Left lobe of liver (tissue), 2 donors: Measurements from ENCODE around the gene PAPLN. TPM values are rescaled to one million over a fixed set of nuclear protein-coding genes. Genes with fewer than 3 reads are reported as not detected.
A peak's percentile ranks its signal among the peaks of the same experiment; 100 is the strongest.
"Not testable (repeated sequence)": the region's sequence is repeated elsewhere in the genome, so short reads cannot be mapped to it uniquely, and the experiment has no call there.

Experiments
- ATAC-seq: fragments of 200-7000 bp; cut with Tn5 transposase; one replicate; pipeline ENCODE4 v1.9.1; 2020; ENCODE audit warnings: mild to moderate bottlenecking, moderate library complexity
- DNase-seq: peaks from one replicate; pipeline ENCODE4 v3.0.0-alpha.2; 2020; ENCODE audit warnings: low spot score
- total RNA-seq: library from RNA; stranded (reverse); gene quantifications from one replicate; pipeline ENCODE4 v1.2.1, GENCODE V29; 2021
- donor health status: DM: no; HTN: no; CAD: no; lungs with moderate emphysema.
- donor health status: DM: no; HTN: yes; CAD: no.

PAPLN gene, protein sequence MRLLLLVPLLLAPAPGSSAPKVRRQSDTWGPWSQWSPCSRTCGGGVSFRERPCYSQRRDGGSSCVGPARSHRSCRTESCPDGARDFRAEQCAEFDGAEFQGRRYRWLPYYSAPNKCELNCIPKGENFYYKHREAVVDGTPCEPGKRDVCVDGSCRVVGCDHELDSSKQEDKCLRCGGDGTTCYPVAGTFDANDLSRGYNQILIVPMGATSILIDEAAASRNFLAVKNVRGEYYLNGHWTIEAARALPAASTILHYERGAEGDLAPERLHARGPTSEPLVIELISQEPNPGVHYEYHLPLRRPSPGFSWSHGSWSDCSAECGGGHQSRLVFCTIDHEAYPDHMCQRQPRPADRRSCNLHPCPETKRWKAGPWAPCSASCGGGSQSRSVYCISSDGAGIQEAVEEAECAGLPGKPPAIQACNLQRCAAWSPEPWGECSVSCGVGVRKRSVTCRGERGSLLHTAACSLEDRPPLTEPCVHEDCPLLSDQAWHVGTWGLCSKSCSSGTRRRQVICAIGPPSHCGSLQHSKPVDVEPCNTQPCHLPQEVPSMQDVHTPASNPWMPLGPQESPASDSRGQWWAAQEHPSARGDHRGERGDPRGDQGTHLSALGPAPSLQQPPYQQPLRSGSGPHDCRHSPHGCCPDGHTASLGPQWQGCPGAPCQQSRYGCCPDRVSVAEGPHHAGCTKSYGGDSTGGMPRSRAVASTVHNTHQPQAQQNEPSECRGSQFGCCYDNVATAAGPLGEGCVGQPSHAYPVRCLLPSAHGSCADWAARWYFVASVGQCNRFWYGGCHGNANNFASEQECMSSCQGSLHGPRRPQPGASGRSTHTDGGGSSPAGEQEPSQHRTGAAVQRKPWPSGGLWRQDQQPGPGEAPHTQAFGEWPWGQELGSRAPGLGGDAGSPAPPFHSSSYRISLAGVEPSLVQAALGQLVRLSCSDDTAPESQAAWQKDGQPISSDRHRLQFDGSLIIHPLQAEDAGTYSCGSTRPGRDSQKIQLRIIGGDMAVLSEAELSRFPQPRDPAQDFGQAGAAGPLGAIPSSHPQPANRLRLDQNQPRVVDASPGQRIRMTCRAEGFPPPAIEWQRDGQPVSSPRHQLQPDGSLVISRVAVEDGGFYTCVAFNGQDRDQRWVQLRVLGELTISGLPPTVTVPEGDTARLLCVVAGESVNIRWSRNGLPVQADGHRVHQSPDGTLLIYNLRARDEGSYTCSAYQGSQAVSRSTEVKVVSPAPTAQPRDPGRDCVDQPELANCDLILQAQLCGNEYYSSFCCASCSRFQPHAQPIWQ
- 1.9 TPM for total RNA-seq

DNA sequence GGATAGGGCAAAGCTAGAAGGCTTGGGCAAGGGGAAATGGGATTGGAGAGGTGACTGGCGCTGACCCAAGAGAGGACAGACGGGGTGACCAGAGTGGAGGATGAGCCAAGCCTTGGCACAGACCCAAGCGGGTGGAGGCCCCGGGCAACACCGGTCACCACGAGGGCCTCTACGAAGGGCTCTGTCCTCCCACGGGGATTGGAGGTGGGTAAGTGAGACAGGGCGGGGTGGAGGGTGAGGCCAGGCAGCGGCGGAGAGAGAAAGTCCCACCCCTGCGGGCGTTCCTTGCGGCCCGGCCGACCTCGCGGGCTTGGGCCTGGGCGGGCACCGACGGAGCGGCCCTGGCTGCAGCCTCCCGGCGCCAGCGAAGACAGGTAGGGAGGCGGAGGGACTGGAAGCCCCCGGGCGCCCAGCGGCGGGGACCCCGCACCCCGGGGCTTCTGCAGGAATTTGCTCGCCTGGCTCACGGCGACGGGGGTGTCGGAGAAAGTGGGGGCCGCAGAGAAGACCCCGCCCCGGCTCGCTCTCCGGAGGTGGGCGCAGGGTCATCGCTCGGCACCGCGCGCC is at the start of gene PAPLN:
TSS of gene PAPLN (plus strand) at position 288 of the 567 bp plus-strand sequence. CDS start 2,273 bp downstream, outside the sequence.
- peak; percentile 58 for DNase-seq
- ATAC-seq = peak; percentile 57

DNA sequence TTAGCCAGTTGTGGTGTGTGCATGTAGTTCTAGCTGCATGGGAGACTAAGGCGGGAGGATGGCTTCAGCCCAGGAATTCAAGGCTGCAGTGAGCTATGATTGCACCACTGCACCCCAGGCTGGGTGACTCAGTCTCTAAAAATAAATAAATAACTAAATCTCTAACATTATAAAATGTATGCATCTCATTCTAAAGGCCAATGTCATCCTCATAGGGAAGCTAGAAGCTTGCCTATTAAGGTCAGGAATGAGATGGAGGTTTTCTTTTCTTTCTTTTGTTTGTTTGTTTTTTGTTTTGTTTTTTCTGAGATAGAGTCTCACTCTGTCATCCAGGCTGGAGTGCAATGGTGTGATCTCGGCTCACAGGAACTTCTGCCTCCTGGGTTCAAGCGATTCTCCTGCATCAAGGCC is 48.8 kb upstream of the PAPLN start:
- DNase-seq = no peak
- ATAC-seq = no peak

DNA sequence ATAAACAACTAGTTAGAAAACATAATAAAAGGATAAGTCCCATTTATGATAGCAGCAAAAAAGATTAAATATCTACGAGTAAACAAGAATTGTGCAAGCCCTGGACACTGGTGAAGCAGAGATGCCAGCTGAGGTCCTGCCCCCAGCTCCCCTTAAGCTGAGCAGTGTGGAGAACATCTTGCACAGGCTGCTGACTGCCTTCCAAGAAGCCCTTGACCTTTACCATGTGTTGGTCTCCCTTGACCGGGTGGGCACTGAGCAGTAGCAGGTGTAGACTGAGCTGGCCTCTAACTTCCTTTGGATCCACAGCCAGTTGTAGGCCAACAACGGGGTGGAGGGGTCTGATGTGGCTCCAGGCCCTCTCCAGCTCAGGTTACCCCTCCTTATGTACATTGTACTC is 47.7 kb upstream of the PAPLN start:
- ATAC-seq (no peak), DNase-seq (no peak)

DNA sequence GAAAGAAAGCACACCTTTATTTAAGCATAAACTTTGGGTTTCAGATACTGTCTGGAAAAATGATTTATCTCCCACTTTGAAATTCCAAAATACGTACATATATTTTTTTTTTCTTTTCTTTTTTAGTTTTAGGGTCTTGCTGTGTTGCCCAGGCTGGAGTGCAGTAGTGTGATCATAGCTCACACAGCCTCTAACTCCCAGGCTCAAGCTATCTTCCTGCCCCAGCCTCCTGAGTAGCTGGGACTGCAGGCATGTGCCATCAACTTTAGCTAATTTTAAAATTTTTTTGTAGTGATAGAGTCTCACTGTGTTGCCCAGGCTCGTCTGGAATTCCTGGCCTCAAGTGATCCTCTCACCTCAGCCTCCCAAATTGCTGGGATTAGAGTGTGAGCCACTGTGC is 45.9 kb upstream of the PAPLN start:
- ATAC-seq = no peak
- DNase-seq = no peak

DNA sequence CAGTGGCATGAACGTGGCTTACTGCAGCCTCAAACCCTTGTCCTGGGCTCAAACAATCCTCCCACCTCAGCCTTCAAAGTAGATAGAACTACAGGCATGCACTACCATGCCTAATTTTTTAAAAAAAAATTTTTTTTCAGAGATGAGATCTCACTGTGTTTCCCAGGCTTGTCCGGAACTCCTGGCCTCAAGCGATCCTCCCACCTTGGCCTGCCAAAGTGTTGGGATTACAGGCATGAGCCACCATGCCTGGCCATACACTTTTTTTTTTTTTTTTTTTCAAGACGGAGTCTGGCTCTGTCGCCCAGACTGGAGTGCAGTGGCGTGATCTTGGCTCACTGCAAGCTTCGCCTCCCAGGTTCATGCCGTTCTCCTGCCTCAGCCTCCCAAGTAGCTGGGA is 43.0 kb upstream of the PAPLN start:
- ATAC-seq, DNase-seq: not testable (repeated sequence)

DNA sequence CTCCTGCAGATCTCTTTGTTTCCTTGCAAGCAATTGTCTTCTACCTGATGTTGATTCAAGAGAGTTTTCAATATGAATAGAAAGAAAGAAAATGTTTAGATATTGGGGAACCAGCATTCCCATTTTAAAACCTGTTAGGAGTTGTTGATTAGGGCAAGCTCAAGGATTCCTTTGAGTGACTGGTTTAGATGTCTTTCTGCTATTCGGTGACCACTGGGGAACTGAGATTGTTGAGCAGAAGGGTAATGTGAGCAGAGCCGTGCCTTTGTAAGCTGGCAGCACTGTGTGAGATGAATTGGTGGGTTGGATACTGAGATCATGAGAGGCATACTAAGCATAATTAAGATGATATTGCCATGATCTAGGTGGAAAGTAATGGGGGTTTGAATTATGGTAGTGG is 39.1 kb upstream of the PAPLN start:
- no peak for DNase-seq
- no peak for ATAC-seq

DNA sequence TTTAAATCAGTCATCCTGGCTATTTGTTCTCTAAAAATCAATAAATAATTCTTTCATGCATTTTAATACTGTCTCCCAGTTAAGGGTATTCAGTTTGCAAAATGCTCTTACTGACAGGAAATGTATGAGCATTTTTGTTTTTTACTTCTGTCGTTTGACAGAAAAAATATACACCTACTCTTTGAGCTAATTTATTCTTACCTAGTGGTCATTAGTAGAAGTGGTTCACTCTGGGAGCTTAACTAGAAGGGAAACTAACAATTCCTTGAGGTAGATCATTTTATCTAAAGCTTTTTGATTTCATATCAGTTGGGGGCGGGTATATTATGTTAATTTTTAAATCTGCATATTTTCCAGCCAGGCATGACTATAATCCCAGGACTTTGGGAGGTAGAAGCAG is 33.8 kb upstream of the PAPLN start:
- DNase-seq (no peak), ATAC-seq (no peak)

DNA sequence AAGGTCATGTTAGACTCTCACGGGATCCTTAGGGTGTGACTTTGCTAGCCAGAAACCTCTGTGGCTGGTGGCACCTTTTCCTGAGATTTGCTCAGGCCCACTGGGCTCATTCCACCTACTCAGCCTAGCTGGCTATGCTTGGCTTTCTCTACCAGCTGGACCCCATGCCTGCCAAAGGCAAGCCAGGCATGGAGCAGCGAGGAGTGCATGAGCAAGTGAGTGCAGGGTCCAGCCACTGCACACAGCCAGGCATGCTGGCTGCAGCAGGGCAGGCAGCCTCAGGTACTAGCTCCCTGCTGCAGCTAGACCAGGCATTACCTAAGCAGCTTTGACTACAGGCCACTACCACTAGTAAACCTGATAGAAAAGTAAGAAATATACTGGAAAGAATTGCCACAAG is 29.7 kb upstream of the PAPLN start:
- ATAC-seq (no peak), DNase-seq (no peak)

DNA sequence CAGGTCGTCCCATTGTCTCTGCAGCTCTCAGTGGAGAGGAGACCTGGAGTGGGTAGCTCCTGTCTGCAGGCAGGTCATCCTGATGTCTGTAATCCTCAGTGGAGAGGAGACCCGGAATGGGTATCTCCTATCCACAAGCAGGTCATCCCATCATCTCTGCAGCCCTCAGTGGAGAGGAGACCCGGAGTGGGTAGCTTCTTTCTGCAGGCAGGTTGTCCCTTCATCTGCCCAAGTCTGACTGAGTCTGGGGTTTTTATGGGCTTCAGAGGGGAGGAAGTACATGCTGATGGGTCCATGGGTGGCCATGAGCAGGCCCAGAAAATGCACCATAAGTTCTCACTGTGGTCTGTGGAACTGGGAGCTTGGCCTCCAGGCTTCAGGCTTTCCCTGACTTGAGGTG is 28.9 kb upstream of the PAPLN start:
- no peak for ATAC-seq
- DNase-seq = no peak

DNA sequence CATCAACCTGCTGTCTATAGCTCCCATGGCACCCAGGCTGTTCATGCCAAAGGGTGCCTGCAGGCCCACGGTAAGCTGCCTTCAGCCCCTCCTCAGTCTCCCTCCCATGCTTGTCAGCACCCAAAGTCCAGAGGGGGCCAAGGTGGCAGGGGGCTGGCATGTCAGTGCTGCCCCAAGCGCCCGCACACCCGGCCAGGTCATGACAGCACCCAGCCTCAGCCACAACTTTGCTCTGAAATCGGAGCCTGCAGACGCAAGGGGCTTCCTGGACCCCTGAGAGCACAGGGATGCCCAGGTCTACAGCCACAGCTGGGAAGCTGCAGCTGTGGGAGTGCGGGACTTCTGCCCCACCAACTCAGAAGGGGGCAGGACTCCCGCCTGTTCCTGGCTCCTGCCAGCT is 28.5 kb upstream of the PAPLN start:
- ATAC-seq (no peak), DNase-seq (no peak)

DNA sequence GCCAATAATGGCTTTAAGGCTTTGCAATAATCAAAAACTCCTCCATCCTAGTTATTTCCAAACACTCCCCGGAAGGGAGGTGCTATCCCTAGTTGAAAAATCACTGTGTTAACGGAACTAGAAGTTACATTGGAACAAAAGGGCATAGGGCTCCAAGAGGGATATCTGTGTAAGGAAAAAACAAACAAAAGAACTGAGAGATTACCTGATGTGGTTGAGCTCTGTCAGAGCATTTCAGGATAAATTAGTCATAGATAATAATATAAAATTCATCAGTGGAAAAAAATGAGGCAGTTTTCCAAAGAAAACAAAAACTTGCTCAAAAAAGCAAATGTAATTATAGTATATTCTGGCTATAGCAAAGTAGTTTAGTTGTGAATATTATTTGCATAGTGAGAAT is 27.4 kb upstream of the PAPLN start:
- DNase-seq (no peak), ATAC-seq (peak; percentile 71)

DNA sequence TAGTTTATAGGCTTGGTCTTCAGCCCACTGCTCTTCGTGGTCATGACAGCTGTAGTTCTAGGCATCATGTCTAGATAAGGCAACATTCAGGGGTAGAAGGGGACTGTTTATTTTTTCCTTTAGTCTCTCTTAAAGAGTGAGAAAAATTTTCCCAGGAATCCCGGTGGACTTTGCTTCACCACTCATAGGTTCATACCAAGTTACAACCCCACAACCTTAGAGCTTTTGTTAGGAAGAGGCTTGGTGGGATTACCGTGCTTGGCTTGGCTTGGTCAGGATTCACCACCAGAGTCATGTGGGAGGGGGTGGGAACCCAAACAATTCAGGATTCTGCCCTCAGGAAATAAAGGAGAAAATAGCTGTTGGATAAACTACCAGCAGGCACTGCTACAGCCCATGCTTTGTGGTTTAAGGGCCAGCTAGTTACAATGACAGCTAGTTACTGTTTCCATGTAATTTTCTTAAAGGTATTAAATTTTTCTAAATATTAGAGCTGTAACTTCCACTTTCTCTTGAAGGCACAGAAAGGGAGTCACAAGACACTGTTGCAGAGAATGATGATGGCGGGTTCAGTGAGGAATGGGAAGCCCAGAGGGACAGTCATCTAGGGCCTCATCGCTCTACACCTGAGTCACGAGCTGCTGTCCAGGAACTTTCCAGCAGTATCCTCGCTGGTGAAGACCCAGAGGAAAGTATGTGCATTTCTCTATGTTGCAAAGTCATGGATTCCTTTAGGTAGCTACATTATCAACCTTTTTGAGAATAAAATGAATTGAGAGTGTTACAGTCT is 25.9 kb upstream of the PAPLN start:
- ATAC-seq (no peak), DNase-seq (no peak)

DNA sequence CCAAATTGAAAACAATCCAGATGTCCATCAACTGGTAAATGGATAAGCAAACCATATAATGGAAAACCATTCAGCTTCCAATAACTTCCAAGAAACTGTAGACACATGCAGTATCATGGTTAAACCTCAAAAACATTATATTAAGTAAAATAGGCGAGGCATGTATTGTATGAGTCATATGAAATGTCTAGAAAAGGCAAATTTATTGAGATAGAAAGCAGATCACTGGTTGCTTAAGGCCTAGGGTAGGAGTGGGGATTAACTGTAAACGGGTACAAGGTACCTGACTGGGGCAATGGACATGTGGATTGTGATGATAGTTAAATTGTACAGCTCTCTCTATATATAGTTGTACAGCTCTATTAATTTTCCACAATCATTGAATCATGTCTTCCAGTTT is 21.3 kb upstream of the PAPLN start:
- no peak for ATAC-seq

DNA sequence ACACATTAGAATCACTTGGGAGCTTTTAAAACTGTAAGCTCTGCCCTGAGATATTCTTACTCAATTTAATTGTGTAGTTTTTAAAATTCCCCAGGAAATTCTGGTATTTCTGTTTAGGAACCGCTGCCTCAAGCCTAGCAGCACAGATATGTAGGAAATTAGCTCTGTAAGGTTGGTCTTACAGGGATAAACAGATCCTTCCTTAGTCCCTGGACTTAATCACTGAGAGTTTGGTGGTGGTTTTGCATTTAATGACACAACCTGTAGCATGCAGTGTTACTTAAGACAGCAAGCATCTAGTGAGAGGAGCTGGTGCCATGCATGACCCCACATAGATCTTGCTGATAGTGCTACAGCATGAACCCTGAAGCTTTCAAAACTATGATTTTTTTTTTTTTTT is 19.9 kb upstream of the PAPLN start:
- no peak for ATAC-seq
- DNase-seq = no peak

More for the DNA sequence above, 21.3 kb upstream of the PAPLN start:
- no peak for DNase-seq

DNA sequence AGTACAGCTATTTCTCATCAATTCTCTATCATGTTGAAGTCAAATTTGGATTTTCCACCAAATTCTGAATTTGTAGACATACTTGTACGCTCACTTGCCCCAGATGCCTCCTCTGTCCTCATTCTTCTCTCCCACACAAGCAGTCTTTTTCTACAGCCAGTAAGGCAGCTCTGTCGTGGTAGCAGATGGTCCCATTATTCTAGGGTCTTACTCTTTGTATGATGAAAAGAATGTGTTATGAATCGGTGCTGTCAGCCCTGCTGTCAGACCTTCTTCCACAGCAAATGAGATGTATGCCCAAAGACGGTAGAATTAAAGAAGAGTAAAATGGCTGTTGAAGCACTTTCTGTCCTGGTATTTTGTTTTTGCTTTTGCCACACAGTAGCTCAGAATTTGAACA is 17.2 kb upstream of the PAPLN start:
- DNase-seq (no peak), ATAC-seq (no peak)

DNA sequence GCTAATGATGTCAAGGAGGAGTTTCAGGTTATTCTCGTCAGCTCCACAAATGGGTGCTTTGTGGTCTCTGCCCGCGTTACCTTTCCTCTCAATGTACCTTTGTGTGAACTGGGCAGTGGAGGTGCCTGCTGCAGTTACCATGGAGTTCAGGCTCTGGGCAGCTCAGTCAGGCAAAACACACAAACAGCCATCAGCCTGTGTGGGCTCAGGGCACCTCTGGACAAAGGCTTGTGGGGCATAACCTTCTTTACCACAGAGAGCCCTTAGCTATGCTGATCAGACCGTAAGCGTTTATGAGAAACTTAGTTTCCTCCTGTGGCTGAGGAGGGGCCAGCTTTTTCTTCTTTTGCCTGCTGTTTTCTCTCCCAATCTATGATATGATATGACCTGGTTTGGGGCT is 16.7 kb upstream of the PAPLN start:
- ATAC-seq (no peak), DNase-seq (no peak)

DNA sequence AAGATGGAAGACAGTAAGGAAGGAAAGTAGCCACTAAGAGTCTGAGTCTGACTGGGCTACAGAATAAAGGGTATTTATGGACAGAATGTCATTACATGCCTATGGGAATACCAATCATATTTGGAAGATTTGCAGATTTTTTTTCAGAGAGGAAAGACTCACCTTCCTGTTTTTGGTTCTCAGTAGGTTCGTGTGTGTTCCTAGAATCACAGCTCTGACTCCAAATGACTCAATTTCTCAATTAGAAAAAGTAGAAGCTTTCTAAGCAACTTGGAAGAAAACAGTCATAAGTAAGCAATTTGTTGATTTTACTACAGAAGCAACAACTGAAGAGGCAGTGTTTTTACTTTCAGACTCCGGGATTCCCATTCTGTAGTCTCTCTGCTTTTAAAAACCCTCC is 15.4 kb upstream of the PAPLN start:
- ATAC-seq = no peak
- DNase-seq = no peak

DNA sequence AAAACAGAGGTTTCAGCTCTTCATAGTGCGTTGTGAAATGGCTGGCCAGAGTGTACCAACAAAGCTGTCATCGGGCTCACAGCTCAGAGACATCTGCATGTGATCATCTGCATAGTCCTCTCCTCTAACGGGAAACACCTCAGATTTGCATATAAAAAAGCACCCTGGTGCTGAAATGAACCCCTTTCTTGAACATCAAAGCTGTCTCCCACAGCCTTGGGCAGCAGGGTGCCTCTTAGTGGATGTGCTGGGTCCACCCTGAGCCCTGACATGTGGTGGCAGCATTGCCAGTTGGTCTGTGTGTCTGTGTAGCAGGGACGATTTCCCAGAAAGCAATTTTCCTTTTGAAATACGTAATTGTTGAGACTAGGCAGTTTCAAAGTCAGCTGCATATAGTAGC is 14.3 kb upstream of the PAPLN start:
- ATAC-seq (no peak), DNase-seq (no peak)

DNA sequence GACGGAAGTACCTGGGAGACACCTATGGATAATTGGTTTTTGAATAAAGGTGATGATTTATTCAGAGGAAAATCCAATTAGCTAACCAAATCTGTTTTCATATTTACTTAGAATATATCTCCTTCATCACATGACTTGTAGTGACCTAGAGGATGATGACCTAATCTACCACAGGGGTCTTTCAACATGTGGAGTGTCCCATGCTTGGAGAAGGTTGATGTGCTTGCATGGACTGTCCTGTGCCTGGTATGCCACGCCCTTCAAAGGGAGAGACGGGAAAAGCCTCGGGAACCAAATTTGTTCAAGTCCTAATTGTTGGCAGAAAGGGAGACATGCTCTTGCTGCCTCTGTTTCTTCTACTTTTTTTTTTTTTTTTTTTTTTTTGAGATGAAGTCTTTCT is 11.8 kb upstream of the PAPLN start:
- no peak for ATAC-seq

More for the DNA sequence above, 11.8 kb upstream of the PAPLN start:
- no peak for DNase-seq
